Measurements from ENCODE around the gene ATP13A2.

ATP13A2 gene

GRCh38 chr1:17002524-17002902, 9.2 kb downstream of the ATP13A2 start:
- no peak for DNase-seq

DNA sequence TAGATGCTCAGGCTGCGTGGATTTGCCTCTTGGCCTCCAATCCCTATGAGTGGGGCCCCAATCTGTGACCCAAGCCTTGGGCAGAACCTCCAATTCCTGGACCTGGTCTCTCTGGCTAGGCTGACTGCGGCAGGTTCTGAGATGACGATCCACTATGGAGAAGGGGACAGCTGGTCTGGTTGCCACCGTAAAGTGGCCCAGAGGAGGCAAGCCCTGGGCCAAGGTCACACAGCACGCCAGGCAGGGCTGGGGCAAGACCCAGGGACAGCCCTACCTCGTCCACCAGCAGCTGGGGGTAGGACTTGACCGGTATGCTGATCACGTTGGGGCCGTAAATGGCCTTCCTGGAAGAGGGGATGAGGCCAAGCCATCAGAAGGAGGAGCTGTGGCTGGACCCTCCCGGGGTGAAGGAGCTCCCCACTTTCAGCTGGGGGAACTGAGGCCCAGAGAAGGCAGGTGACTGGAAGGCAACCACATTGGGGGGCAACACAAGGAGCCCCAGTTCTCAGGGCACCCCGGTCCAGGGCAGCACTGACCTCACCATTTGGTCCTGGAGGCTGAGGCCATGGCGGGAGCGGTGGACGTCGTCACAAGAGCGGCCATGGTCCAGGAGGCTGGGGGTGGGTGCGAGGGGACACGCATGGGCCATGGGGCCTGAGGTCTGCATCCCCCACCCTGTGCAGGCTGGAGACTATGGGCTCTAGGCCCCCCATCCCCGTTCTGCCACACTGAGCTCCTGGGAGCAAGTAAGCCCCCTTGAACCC, 9.8 kb downstream of the ATP13A2 start:
- no peak for DNase-seq

DNA sequence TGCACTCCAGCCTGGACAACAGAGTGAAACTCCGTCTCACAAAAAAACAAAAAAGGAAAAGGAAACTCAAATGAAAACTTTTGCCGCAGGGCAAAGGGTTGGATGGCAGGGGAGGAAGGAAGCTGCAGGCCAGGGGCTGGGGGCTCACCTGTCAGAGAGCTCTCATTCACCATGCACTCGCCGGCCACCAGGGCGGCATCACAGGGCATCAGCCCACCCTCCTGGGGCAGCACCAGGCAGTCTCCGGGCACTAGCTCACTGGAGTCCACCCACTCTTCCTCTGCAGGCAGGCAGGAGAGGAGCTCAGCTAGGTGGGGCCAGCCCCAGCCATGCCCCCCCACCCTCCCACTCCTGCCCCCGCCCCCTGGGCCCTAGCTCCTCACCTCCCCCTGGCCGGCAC, 11.9 kb downstream of the ATP13A2 start:
- DNase-seq: no peak

DNA sequence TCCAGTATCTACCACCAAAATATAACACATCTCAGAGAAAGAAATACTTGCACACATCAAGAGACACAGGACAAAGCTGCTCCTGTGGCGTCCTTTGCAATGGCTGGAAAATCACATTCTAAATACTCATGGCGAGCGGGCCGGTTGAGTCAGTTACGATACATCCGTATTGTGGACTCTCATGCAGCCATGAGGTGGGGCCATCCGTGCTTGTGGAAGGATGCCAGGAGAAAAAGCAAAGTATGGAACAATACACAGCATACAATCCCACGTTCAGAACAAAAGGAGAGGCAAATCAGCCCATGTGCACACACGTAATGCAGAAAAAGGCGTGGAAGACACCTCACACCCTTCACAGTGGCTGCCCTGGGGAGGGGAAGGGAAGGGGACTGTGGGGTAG, 13.1 kb downstream of the ATP13A2 start:
- DNase-seq: no peak

DNA sequence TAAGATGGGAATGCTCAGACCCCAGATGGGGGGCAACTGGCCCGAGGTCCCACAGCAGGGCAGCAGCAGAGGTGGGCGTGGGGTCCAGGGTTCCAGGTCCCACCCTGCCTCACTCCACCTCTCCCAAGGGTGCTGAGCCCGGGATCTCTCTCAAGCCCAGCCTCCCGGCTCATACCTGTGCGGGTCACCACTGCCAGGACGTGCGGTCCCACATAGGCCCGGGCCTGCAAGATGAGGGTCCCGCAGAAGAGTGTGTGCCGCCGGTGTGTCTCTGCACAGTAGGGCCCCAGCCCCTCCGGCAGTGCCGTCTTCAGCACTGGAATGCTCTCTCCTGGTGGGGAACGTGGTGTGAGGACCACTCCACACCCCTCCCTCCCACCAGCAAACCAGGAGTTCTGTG, 14.9 kb downstream of the ATP13A2 start:
- DNase-seq: no peak

DNA sequence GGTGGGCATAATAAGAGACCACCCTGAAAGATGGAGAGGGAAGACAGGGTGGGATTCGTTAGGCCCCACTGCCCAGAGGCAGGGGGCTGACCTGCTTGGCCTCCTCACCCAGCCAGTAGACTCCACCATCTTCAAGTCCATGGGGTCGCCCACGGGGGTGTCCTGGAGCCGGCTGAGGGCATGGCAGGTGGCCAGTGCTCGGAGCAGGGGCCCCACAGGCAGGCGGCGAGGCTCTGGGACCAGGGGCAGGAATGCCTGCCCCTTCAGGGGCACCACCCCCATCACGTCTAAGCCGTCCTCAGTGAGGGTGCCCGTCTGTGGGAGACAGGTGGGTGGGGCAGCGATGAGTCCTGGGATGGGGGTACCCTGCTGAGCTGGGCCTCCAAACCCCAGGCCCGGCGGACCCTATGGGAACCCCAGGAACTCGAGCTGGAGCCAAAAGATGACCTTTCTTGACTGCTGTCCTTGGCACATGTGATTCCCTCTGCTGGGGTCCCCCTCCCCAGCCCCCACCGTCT, 18.1 kb downstream of the ATP13A2 start:
- DNase-seq: no peak

DNA sequence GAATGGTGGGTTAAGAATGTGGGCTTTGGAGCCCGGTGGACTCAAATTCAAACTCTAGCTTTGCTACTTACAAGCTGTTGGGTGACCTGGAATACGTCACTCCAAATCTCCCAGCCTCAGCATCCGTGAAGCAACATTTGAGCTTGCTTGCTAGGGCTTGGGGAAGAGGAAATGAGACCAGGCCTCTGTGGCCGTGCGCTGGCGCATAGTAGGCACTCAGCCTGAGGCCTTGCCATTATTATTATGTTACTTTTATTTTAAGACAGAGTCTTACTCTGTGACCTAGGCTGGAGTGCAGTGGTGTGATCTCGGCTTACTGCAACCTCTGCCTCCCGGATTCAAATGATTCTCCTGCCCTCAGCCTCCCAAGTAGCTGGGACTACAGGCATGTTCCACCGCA, 19.1 kb downstream of the ATP13A2 start:
- DNase-seq: no peak

- DNase-seq: no peak
These were observed 19.6 kb downstream of the ATP13A2 start for GRCh38 chr1:16992102-16992501.

GRCh38 chr1:16991571-16991970, 20.2 kb downstream of the ATP13A2 start:
- DNase-seq: no peak

DNA sequence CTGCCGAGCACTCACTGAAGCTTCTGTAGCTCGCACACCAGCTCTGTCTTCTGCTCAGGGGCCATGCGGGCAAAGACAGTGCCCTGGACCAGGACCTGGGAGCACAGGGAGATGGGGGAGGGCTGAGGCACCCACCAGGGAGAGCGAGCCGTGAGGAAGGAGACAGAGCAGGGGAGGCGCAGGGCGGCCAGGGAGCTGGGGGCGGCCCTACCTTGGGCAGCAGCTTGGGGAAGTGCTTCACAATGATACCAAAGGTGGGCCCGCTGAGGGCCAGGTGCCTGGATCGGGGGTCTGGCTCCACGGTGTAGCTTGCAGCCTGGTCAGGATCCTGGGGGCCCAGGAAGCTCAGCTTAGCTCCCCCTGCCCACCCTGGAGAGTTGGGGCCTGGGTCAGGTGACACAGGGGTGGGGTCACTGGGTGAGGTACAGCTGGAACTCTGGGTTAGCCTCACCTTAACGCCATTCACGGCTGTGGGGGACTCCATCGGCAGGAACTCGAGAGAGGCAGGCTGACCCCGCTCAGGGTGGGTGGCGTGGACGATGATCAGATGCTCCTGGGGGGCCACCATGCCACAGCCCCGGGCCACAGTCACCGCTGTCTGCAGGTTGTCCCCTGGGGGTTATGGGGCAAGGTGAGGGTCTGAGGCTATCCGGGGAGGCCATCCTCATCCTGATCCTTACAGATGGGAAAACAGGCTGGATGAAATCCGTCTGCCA, 21.9 kb downstream of the ATP13A2 start:
- no peak for DNase-seq

- no peak for DNase-seq
These were observed 23.5 kb downstream of the ATP13A2 start for GRCh38 chr1:16988210-16988609.

DNA sequence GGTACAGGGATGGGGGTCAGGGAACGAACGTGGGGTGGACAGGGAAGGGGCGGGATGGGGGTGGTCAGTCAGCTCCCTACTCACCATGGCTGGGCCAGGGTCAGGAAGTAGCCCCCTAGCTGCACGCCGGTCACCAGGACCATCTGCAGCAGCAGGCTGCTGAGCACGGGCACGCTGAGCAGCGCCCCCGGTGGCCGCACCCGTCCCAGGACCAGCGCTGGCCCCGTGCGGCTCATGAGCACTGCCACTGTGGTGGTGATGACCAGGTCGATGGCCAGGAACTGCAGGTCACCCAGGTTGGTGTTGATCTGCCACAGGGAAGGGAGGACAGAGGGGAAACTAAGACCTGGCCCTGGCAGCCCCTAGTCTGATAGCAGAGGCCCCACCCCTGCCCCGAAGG, 24.8 kb downstream of the ATP13A2 start:
- DNase-seq: no peak

- no peak for DNase-seq
These were observed 25.2 kb downstream of the ATP13A2 start for GRCh38 chr1:16986560-16986959.

DNA sequence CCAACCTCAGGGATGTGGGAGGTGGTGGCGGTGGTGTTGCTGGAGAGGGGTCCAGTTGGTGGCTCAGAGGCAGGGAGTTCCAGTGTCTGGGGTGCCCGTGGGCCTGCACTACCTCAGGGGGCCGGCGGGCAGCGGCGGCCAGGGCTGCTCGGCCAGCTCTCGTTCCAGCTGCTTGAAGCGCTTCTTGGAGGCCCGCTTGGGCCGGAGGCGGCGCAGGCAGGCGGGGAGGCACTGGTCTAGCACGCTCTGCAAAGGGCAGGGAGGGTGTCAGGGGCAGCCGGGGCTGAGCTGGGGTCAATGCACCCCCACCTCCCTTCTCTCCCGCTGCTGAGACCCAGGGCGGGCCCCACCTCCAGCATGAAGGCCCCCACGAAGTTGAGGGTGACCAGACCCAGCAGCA, 25.6 kb downstream of the ATP13A2 start:
- DNase-seq: no peak

DNA sequence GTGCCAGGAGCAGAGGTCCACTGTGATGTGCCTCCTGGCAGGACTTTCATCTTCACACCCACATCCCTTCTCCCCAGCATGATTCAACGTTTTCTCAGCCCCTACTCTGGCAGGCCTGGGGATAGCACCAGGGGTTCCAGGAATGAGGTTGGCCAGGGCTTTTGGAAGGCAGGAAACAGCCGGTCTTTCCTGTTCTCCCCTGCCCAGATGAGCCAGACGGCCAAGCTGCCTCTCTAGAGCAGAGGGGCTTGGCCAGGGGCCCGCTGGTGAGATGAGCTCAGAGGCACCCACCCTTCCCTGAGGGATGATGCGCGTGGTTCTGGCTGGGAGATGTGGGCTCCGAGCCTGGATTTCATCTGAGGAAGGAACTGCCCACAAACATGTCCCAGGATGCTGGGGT, 27.0 kb downstream of the ATP13A2 start:
- no peak for DNase-seq

- DNase-seq: no peak
These were observed 28.1 kb downstream of the ATP13A2 start for GRCh38 chr1:16983649-16984048.

- no peak for DNase-seq
These were observed 28.8 kb downstream of the ATP13A2 start for GRCh38 chr1:16982902-16983301.

DNA sequence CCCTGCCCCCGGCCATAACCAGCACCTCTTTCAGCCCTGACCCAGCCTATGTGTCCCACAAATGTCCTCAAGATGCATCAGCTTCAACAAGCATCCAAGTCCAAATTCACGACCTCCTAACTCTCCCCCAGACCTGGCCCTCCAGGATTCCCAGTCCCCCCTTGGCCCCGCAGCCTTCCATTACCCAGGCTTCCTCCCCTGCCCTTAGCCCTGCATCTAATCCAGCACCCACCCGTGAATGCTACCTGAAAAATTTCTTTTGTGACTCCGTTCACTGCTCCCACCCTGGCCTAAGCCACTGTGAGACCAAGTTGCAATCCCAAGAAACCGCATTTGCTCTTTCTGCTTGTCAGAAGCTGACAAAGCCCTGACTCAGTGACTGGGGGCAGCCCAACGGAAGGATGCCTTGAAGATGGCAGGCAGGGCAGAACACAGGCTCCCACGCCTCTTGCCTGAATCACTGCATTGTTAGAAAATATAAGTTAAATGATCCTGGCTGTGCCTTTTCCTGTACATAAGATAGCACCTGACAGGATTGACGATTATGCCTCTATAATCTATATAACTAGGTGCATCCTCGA, 30.4 kb downstream of the ATP13A2 start:
- no peak for DNase-seq

- DNase-seq: no peak
These were observed 31.1 kb downstream of the ATP13A2 start, which contains the start of gene MFAP2 for GRCh38 chr1:16980473-16981268. TSS of gene MFAP2 (minus strand) at chr1:16980620. CDS start at chr1:16978273, 2,347 bp downstream.

DNA sequence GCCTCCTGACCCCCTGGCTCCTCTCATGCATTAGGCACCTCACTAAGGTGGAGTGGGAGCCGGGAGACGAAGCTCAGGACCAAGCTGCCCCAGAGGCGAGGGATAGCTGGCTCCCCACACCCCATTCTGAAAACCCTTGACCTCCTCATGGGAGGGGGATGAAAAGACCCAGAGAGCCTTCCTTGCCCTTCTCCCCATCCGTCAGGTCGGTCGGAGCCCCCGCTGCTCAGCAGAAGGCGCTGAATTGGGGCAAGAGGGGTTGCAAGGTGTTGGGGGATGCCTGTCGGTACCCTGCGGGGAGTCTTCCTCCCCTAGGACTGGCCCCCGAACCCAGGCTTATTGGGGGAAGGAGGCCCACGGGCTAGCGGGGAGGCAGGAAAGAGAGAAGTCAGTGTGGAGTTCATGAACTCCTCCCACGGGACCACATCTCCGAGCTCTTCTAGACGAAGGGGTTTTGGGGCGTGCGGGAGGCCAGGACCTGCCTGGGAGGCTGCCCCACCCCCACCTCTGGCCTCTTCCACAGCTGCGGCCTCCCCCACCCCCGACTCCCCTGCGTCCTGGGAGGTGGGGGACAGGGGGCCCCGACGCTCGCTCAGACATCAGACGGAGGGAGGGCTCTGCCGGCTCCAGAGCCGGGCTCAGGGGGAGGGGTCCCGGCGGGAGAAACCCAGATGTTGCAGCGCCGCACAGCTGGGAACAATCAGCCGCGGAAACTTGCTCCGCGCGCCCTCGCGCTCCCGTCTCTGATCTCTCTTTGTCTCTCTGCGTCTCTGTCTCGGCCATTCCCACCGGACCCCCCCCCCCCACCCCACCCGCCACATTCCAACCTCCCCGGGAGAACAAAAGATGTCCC, 32.0 kb downstream of the ATP13A2 start:
- DNase-seq: no peak

DNA sequence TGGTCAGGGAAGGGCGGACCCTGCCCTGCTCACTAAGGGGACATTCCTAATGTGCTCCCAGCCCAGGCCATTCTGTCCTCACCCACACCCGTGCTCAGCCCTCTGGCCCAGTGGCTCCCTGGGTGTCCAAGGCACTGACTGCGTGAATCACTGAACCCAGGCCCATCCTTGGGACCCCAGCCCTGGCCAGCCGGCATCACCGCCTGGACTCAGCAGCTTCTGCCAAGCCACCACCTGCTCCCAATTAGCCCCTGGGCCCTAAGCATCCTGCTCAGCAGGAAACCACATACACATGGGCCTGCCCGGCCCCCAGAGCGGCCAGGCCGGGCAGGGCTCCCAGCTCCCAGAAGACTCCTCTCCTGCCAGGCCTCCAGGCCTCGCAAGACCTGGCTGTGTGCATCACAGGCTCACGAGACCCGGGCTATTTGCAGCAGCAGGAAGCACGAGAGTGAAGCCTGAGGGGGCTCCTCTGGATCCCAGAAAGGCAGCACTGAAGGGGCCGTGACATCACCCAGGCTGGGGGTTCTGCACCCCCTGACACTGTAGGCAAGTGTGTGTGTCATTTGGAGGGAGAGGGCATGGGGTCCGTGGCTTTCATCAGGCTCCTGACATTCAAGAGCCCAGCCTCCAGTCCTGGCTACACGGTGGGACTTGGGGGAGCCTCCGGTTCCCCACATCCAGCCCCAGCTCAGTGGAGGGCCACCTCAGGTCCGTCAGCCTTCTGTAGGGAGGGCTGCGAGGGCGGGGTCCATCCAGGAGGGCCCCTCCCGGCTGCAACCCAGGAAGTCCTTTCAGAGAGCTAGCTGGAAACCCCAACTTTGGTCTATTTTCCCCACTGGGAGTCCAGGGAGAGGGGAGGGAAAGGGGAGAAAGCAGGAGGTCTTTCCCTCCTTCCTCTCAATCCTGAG, 32.9 kb downstream of the ATP13A2 start:
- no peak for DNase-seq

All from DMS 273 treated with DMSO at 0.1 percent for 48 hours (cell line).